GM12875 (cell line): Measurements from ENCODE around the gene MARCHF10.

ENCODE experiments used
- H3K4me3 ChIP-seq: one replicate; pipeline ENCODE4 v1.5.1; 2011; ENCODE audit warnings: low read depth, low read length, control low read depth
- CTCF ChIP-seq: IDR thresholded peaks from 2 replicates; pipeline ENCODE4 v1.5.1; 2011; ENCODE audit warnings: low read depth, mild to moderate bottlenecking, control low read depth, inconsistent platforms, low read length, moderate library complexity, borderline replicate concordance; ENCODE audit not compliant: insufficient read depth

The MARCHF10 gene

GRCh38 chr17:62656446-62656845 lies 151.7 kb downstream of the MARCHF10 start:
- no peak for TF ChIP-seq CTCF

GRCh38 chr17:62655656-62656055 lies 152.5 kb downstream of the MARCHF10 start:
- no peak for TF ChIP-seq CTCF
- H3K4me3 ChIP-seq: no peak overlapping the region

More at GRCh38 chr17:62656446-62656845, 151.7 kb downstream of the MARCHF10 start:
- H3K4me3 ChIP-seq: no peak overlapping the region

DNA sequence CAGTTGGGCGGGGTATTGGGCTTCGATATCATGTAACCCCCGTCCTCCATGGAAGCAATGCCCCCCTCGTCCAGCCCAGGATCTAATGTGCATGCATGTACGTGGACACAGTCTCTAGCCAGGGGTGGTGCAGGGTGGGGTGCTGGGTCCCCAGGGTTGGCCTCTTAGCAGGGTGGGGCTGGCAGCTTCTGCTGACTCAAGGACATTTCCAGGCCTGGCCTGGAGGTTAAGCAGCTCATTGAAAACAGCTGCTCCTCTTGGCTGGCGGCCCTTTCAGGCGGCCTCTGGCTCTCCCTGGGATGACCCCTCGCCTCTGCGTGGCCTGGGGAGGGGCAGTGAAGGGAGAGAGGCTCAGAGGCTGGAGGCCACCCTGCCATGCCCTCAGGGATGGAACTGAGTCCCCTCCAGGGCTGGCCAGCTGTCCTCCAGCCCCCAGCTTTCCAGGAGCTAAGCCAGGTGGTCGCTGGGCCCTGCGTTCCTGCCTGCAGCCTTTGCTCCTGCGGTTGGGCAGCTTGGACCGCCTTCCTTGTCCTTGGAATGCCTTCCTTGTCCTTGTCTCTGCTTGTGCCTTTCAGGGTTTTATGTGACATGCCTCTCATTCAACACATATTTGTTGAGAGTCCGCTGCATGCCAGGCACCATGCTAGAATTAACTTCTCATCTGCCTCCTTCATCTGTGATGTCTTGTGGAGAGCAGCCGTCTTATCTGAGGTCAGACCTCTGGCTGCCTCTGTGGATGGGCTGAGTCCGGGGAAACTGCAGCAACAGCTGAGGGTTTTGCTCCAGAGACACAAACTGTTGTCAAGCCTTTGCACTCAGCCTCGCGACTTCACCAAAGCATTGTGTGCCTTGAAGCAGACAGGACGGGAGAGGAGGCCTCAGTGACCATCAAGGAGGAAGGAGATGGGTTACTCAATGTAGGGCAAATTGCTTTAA lies 154.0 kb downstream of the MARCHF10 start:
- no peak overlapping the region for H3K4me3 ChIP-seq
- no peak for TF ChIP-seq CTCF

- TF ChIP-seq CTCF: no peak
- peak overlapping the region; percentile 22 for H3K4me3 ChIP-seq
Observed at GRCh38 chr17:62653002-62653825, 154.9 kb downstream of the MARCHF10 start.

GRCh38 chr17:62652251-62653001 lies 155.7 kb downstream of the MARCHF10 start:
- no peak for TF ChIP-seq CTCF
- peak overlapping the region; percentile 22 for H3K4me3 ChIP-seq
